Astrocyte of the hippocampus (primary cell): ENCODE measurements around the gene FMC1.

ENCODE experiments used
- DNase-seq: peaks from one replicate; pipeline ENCODE4 v3.0.0; 2011; ENCODE audit warnings: low read depth, low spot score

The FMC1 gene

DNA sequence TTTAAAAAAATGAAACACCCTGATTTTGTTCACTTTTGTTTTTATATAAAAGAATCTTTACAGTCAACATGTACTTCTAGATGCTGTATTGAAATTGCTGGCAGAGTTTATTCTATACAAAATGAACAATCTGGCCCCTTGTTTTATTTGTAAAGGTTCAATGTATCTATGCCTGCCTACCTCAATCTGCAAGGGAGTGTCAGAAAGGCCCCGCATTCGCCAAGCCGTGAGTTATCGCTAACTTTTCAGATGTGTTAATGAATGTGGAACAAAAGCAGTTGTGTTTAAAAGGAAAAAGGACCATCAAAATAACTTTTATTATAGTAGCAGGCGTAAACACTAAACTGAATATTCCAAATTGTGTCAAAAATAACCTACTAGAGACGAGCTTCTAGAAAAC lies 33.1 kb downstream of the FMC1 start:
- no peak for DNase-seq

DNA sequence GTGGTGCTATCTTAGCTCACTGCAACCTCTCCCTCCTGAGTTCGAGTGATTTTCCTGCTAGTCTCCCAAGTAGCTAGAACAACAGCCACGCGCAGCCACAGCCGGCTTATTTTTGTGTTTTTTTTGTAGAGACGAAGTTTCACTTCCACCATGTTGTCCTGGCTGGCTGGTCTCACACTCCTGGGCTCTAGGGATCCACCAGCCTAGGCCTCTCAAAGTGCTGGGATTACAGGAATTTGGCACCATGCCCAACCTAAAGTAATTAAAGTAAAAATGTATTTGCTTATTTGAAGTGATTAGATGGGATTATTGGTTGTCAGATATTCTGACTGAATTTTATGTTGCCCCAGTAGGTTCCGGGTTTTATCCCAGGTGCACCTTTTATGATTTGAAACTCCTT lies 41.3 kb downstream of the FMC1 start:
- DNase-seq: no peak

DNA sequence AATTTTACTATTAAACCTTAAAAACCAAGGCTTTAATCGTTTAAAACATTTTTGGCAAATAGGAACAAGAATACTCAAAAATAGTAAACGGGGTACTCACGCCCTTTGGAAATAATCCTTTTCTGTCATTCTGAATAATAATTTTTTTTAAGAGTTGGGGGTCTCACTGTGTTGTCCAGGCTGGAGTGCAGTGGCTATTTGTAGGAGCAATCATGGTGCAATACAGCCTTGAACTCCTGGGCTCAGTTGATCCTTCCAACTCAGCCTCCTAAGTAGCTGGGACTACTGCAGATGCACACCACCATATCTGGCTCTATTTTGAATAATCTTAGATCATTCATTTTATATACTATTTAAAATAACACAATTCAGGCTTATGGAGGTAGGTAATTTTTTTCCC lies 43.5 kb downstream of the FMC1 start:
- no peak for DNase-seq

DNA sequence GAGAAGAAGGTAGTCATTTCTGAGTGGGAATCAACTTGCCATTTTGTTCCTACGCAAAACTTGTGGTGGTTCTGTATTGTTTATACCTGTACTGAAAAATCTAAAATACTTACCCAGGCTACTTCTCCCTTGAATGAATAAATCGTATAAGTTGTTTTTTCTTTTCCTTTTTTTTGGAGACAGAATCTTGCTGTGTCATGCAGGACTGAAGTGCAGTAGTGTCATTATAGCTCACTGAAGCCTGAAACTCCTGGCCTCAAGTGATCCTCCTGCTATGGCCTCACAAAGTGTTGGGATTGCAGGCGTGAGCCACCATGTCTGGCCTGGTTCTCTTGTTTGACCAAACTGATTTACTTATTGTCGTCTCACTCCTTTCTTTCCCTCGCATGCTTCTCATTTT lies 46.5 kb downstream of the FMC1 start:
- no peak for DNase-seq

DNA sequence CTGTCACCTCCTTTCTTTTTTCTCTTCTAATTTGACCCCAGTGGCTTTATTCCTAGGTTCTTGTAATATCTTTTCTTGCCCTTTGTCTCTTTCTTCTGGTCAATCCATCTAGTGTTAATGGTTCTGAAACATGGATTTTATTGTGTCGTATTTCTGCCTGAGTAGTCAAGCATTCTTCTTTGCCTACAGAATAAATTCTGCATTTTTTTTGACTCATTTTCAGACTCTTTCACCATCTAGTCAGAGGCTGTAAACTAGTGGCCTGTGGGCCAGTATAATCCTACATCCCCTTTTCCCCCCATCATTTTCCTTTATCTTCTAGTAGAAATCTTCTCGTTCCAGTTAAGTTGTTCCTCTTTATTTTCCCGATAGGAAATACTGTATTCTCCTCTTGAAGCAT lies 48.0 kb downstream of the FMC1 start:
- DNase-seq: no peak

DNA sequence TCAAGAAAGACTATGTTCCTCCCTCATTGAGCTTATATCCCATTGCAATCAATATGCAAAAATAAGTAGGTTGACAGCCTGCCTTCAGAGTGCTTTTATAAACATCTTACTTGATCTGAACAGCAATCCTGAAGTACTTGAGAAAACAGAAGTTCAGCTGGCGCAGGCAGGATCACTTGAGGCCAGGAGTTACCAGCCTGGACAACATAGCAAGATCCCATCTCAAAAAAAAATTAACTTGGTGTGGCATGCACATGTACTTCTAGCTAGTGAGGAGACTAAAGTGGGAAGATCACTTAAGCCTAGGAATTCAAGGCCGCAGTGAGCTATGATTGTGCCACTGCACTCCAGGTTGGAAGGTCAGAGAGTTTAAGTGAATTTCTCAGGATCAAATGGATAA lies 48.6 kb downstream of the FMC1 start:
- DNase-seq: no peak

DNA sequence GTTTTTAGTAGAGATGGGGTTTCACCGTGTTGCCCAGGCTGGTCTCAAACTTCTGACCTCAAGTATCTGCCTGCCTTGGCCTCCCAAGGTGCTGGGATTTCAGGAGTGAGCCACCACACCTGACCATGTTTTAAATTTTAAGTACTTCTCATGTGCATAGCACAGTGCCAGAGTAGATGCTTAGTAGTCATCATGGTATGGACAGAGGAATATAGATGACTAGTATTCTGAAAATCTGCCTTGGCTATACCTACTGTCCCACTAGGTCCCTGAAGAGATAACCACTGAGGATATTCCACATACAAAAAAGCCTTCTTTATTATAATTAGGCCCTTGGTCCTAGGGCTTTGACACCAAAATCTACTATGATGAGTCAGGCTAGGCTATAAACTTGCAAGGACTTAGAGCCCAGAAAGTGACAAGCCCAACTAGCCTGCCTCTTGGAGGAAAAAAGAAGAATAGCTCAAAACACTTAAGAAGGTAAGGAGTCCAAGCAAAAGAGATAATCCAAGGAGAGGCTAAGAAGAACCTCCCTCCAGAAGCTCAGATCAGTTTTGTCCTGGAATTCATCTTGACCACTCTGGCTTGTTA lies 52.6 kb downstream of the FMC1 start:
- no peak for DNase-seq

DNA sequence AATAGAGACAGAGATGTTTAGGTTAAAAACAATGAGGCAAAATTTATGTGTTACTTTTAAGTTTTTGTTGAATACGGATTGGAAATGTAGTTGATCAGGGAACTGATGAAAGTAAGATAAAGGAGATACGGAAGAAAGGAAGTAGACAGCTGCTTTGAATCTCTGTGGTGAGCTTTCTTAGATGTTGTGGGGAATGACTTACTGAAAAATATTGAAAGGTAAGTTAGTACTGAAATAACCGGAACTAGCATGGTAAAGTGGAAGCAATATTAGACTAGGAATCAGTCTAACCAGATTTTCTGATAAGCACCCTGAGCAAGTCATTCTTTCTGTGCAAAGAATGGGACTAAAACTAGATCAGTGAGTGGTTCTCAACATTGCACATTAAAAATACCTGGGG lies 53.4 kb downstream of the FMC1 start:
- DNase-seq: no peak
